ENCODE measurements around the gene IFITM5. TPM values are rescaled to one million over a fixed set of nuclear protein-coding genes. Genes with fewer than 3 reads are reported as not detected.

IFITM5 gene
- total and polyA plus RNA-seq, 2 donors from 2014 or later: not detected

DNA sequence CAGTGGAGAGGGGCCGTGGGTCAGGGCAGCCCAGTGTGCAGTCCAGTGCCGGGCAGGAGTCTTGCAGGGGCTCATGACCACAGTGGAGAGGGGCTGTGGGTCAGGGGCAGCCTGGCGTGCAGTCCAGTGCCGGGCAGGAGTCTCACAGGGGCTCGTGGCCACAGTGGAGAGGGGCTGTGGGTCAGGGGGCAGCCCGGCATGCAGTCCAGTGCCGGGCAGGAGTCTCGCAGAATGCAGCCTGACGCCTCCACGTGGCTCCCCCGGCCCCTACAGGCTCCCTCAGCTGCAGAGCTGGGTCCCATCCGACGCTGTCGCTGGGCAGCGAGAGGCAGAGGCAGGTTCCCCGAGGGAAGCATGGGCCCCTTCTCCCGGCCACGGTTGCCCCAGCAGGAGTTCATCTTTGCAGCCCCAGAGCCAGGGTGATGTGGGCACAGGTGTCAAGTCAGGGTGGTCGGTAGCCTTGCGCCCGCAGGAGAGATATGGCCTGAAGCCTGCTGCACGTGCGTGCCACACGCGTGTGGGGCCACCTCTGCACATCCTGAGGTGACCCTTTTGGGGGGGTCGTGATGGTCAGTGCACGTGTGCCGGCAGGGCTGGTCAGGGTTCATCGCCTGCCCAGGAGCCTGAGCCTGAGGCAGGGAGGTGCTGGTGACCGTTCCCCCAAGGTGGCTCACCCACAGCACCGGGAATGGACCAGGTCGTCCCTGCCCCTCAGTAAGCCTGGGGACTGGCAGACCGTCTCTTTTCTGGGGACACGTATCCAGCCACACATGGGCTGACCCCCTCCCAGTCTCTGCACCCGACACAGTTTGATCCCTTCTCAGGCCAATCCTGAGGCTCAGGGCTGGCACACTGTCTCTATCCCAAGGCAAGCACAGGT lies 2.9 kb downstream of the IFITM5 start:
- Histone ChIP-seq H3K4me3 (ENCODE audit: low read length in 3 of 3) (no peak overlapping the region), H3K27me3 (ENCODE audit: control insufficient read depth, insufficient read depth, low read length) (no peaks in the 10 kb centered on the region), H3K27ac (ENCODE audit: low read depth in 2 of 2, low read length in 2 of 2) (no peak overlapping the region), H3K9me3 (ENCODE audit: control insufficient read depth in 2 of 3, insufficient read depth in 1 of 3, low read length in 3 of 3) (no peaks in the 10 kb centered on the region), H3K9ac (ENCODE audit: low read length in 3 of 3) (no peak overlapping the region), H3K4me1 (ENCODE audit: control insufficient read depth in 2 of 3, insufficient read depth in 2 of 3, low read depth in 1 of 3, low read length in 3 of 3) (no peaks in the 10 kb centered on the region), H3K36me3 (ENCODE audit: control insufficient read depth in 2 of 3, insufficient read depth in 3 of 3, low read length in 3 of 3) (no peaks in the 10 kb centered on the region)
- DNase-seq: peak in 2 of 5 donors; percentile 44 to 77
- intact Hi-C loops (cut with DNase I): no loop called here
- TF ChIP-seq, protein P1, sequence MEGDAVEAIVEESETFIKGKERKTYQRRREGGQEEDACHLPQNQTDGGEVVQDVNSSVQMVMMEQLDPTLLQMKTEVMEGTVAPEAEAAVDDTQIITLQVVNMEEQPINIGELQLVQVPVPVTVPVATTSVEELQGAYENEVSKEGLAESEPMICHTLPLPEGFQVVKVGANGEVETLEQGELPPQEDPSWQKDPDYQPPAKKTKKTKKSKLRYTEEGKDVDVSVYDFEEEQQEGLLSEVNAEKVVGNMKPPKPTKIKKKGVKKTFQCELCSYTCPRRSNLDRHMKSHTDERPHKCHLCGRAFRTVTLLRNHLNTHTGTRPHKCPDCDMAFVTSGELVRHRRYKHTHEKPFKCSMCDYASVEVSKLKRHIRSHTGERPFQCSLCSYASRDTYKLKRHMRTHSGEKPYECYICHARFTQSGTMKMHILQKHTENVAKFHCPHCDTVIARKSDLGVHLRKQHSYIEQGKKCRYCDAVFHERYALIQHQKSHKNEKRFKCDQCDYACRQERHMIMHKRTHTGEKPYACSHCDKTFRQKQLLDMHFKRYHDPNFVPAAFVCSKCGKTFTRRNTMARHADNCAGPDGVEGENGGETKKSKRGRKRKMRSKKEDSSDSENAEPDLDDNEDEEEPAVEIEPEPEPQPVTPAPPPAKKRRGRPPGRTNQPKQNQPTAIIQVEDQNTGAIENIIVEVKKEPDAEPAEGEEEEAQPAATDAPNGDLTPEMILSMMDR (IDR thresholded peaks at IDR 0.05; ENCODE audit: borderline replicate concordance, extremely low read depth, insufficient read depth): no peak
- no peak for FAIRE-seq

DNA sequence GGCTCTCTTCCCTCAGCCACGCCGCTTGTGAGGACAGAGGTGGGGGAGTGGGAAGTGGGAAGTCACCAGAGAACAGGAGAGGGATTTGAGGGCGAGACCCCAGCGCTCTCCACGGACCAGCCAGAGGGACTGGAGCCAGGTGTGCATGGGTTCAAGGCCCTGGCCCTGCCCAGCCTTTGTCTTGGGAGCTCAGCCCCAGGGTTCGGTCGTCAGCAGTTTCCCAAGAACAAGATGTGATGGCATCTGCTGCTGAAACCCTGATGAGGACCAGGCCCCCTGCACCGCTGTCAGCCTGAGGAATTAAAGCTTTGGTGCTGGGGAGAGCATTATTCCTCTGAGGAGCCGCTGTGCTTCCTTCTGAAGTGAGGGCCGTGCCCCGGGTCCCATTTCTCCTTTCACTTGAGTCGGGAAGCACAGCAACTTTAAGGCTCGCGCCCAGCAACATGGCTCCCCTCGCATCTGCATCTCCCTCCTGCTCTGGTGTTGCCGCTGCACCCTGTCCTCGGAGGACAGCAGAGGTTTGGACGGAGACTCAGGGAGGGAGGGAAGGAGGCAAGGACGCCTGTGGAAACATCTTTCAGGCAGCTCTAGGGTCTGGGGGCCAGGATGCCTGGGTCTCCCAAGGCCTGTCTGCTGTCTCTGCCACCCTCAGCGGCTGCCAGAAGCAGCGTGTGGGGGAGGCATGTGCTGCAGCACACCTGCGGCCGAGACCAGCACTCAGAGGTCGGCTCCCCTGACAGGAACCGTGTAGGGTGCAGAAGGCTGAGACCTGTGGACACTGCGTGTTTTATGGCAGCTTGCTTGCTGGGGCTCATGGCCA lies 3.8 kb downstream of the IFITM5 start:
- intact Hi-C loops (cut with DNase I): no loop called here
- no peak overlapping the region for H3K27ac ChIP-seq (ENCODE audit: low read depth in 2 of 2, low read length in 2 of 2)
- H3K9ac ChIP-seq (ENCODE audit: low read length in 3 of 3): no peak overlapping the region
- H3K36me3 ChIP-seq (ENCODE audit: control insufficient read depth in 2 of 3, insufficient read depth in 3 of 3, low read length in 3 of 3): no peaks in the 10 kb centered on the region
- H3K9me3 ChIP-seq (ENCODE audit: control insufficient read depth in 2 of 3, insufficient read depth in 1 of 3, low read length in 3 of 3): no peaks in the 10 kb centered on the region
- TF ChIP-seq, protein P1 (IDR thresholded peaks at IDR 0.05; ENCODE audit: borderline replicate concordance, extremely low read depth, insufficient read depth): no peak
- DNase-seq (peak in 2 of 5 donors; percentile 31 to 61), FAIRE-seq (no peak)
- H3K4me3 ChIP-seq (ENCODE audit: low read length in 3 of 3): no peak overlapping the region
- H3K4me1 ChIP-seq (ENCODE audit: control insufficient read depth in 2 of 3, insufficient read depth in 2 of 3, low read depth in 1 of 3, low read length in 3 of 3): no peaks in the 10 kb centered on the region
- no peaks in the 10 kb centered on the region for H3K27me3 ChIP-seq (ENCODE audit: control insufficient read depth, insufficient read depth, low read length)

- H3K4me1 ChIP-seq (ENCODE audit: control insufficient read depth in 2 of 3, insufficient read depth in 2 of 3, low read depth in 1 of 3, low read length in 3 of 3): peaks cover 0 to 1% (median 0%) of the 10 kb centered on the region in 3 donors
- intact Hi-C loops (cut with DNase I): no loop called here
- H3K36me3 ChIP-seq (ENCODE audit: control insufficient read depth in 2 of 3, insufficient read depth in 3 of 3, low read length in 3 of 3): no peaks in the 10 kb centered on the region
- no peaks in the 10 kb centered on the region for H3K9me3 ChIP-seq (ENCODE audit: control insufficient read depth in 2 of 3, insufficient read depth in 1 of 3, low read length in 3 of 3)
- peak in 2 of 5 donors; percentile 27 to 68 for DNase-seq
- H3K4me3 ChIP-seq (ENCODE audit: low read length in 3 of 3): no peak overlapping the region
- no peak overlapping the region for H3K27ac ChIP-seq (ENCODE audit: low read depth in 2 of 2, low read length in 2 of 2)
- H3K9ac ChIP-seq (ENCODE audit: low read length in 3 of 3): no peak overlapping the region
- FAIRE-seq: no peak
- TF ChIP-seq, protein P1 (IDR thresholded peaks at IDR 0.05; ENCODE audit: borderline replicate concordance, extremely low read depth, insufficient read depth): no peak
- no peaks in the 10 kb centered on the region for H3K27me3 ChIP-seq (ENCODE audit: control insufficient read depth, insufficient read depth, low read length)
These were observed 4.5 kb downstream of the IFITM5 start for GRCh38 chr11:294780-295179.
